Memory B cell (primary cell): ENCODE measurements around the gene LGR5.

Experiments used
- ATAC-seq: fragments of 150-1000 bp; cut with Tn5 transposase; 2 replicates; pipeline ENCODE4 v1.10.0; 2021; ENCODE audit warnings: low read depth, mild to moderate bottlenecking, moderate library complexity
- DNase-seq, 2 donors: peaks; one replicate each; pipeline ENCODE4 v3.0.0; 2022; ENCODE audit warnings: low spot score in 2 of 2
- H3K27ac Mint-ChIP-seq: one replicate; pipeline ENCODE4 v1.8.0; 2022; ENCODE audit warnings: mild to moderate bottlenecking, moderate library complexity, mixed read lengths
- H3K27me3 Mint-ChIP-seq: one replicate; pipeline ENCODE4 v1.8.0; 2022; ENCODE audit warnings: mixed read lengths
- H3K36me3 Mint-ChIP-seq: one replicate; pipeline ENCODE4 v1.8.0; 2022; ENCODE audit warnings: mild to moderate bottlenecking, mixed read lengths
- H3K4me1 Mint-ChIP-seq: one replicate; pipeline ENCODE4 v1.8.0; 2022; ENCODE audit warnings: mixed read lengths
- H3K4me3 Mint-ChIP-seq: one replicate; pipeline ENCODE4 v1.8.0; 2022; ENCODE audit warnings: mild to moderate bottlenecking, moderate library complexity, mixed read lengths
- H3K9me3 Mint-ChIP-seq: one replicate; pipeline ENCODE4 v1.8.0; 2022; ENCODE audit warnings: mixed read lengths

LGR5 gene

DNA sequence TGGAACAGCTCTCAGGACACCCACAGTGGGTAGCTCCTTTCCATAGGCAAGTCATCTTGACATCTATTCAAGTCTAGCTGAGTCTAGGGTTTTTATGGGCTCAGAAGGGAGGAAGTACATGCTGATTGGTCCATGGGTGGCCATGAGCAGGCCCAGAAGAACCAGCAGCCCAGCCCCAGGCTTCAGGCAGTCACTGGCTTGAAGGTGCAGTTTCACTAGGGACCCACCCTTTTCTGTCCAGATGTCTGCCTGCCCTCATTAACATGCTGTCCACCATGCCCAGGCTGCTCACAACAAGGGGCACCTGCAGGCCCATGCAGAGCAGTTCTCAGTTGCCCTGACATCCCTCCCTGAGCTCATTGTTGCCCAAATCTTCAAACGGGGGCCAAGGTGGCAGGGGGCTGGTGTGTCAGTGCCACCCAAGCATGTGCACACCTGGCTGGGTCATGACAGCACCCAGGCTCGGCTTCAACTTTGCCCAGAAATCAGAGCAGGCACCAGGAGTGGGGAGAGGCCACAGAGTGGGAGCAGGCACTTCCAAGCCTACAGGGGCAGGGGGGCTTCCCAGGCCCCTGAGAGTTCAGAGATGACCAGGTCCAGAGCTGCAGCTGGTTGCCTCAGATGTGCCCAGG lies 18.7 kb upstream of the LGR5 start:
- Mint-ChIP-seq H3K36me3 (no peaks in the 10 kb centered on the region), H3K4me3 (no peak overlapping the region), H3K9me3 (no peaks in the 10 kb centered on the region), H3K27me3 (peaks cover 13% of the 10 kb centered on the region), H3K4me1 (no peaks in the 10 kb centered on the region), H3K27ac (no peak overlapping the region)
- no peak for DNase-seq
- no peak for ATAC-seq

DNA sequence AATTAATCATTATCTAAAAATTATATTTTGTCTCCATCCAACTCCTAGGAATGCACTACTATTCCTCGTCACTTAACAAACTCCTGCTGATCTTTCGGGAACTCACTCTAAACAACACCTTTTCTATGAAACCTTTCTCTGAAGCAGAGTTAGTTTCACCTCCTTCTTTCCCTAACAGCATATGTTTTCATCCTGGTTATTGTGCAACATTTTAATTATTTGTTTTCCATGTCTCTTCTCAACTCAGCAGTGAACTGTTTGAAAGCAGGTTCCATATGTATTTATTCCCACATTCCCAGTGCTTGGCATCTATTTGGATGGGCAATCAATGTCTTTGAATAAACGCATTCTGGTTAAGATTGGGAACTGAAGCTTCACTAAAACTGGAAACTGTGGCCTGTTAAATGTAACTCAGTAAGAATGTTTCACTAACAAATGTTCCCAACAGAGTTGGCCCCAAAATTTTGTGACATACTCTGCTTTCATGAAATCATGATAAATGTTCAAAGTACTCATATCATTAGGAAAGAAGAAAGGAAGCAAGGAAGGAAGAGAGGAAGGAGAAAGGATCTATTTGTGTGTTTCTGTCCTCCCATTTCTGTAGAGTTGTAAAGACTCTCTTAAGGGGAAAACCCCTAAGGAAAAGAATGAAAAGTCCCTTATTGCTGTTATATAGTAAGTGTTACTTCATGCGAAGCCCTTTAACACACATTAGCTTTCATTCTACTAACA lies 13.9 kb upstream of the LGR5 start:
- no peak overlapping the region for H3K4me3 Mint-ChIP-seq
- no peaks in the 10 kb centered on the region for H3K9me3 Mint-ChIP-seq
- no peak for ATAC-seq
- H3K36me3 Mint-ChIP-seq, result no peaks in the 10 kb centered on the region
- DNase-seq, result no peak
- no peak overlapping the region for H3K27ac Mint-ChIP-seq
- H3K4me1 Mint-ChIP-seq, result no peaks in the 10 kb centered on the region
- peaks cover 12% of the 10 kb centered on the region for H3K27me3 Mint-ChIP-seq

DNA sequence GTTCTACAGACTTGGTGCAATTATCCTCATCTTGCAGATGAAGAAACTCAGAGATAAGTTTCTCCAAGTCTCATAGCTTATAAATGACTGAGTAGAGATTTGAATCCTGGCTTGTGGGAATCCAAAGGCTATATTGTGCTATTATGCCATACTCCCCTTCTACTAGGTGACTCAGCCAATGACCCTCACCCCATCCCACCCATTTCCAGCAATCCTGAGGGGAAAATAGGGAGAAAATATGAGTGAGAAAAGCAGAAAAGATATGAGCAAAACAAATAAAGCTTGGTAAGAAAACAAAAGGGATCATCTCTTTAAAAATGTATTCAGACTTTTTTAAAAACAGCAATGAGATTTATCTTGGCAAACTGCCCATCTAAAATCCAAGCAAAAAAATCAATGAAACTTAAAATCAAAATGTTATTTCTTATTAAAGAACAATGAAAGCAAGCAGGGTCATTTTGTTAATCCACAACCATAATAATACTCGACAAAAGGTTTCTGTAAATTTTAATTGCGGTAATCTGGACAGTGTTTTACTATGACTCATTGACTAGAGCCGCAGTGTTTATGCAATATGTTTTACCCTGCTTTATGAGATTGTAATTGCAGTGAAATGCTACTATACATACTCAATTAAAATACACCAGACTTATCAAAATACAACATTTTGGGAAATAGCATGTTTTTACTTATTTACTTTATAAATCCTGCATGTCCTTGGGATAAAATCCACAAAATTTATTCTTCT lies 13.1 kb upstream of the LGR5 start:
- Mint-ChIP-seq H3K27me3 (peaks cover 12% of the 10 kb centered on the region), H3K27ac (no peak overlapping the region), H3K36me3 (no peaks in the 10 kb centered on the region), H3K4me1 (no peaks in the 10 kb centered on the region), H3K9me3 (no peaks in the 10 kb centered on the region), H3K4me3 (no peak overlapping the region)
- ATAC-seq (no peak), DNase-seq (no peak)

DNA sequence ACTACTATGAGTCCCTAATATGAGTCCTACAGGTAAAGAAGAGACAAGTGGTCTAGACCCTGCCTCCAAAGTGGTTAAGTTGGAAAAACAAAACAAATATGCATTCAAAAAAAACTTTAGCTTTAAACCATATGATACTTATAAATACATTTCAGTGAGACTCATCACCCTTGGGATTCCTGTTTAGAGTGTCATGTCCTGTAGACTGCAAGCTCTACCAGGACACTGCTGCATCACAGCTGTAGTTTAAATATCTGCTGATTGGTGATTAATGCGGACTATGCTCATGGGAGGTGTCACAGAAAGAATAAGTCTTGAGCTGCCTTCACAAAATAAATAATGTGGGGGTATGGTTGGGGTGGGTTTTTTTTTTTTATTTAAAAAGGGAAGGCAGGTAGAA lies 8.8 kb upstream of the LGR5 start:
- no peaks in the 10 kb centered on the region for H3K4me1 Mint-ChIP-seq
- peaks cover 6% of the 10 kb centered on the region for H3K9me3 Mint-ChIP-seq
- no peaks in the 10 kb centered on the region for H3K36me3 Mint-ChIP-seq
- H3K27me3 Mint-ChIP-seq, result peaks cover 6% of the 10 kb centered on the region
- no peak overlapping the region for H3K4me3 Mint-ChIP-seq
- ATAC-seq (no peak), DNase-seq (no peak)
- no peak overlapping the region for H3K27ac Mint-ChIP-seq

DNA sequence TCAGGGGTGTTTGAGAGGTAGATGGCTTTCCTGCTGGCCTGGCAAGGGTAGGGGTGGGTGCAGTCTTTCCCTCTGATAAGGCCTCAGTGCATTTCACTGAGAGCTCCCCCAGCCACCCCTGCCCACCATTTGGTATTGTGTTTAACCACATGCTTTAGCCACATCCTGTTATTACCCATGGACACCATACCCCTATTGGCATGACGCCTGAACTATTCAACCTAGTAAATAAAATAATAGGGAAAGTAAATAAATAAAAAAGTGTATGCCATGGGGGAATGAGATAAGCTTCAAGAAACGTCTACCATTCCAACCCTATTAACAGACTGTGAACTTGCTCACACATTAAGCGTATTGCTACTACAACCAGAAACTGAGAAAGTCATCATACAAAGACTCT lies 7.6 kb upstream of the LGR5 start:
- ATAC-seq (no peak), DNase-seq (no peak)
- Mint-ChIP-seq H3K9me3 (peaks cover 10% of the 10 kb centered on the region), H3K27me3 (peaks cover 5% of the 10 kb centered on the region), H3K27ac (no peak overlapping the region), H3K4me1 (no peaks in the 10 kb centered on the region), H3K36me3 (peaks cover 2% of the 10 kb centered on the region), H3K4me3 (no peak overlapping the region)

DNA sequence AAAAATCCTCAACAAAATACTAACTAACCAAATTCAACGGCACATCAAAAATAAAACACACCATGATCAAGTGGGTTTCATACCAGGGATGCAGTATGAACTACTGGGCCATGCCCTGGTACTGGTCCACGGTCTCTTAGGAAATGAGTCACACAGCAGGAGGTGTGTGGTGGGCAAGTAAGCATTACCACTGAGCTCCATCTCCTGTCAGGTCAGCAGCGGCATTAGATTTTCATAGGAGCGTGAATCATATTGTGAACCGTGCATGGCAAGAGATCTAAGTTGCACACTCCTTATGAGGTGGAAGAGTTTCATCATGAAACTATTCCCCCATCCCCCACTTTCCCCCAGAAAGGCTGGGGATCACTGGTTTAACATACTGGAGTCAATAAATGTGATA lies 6.7 kb upstream of the LGR5 start:
- Mint-ChIP-seq H3K9me3 (peaks cover 14% of the 10 kb centered on the region), H3K27me3 (peaks cover 10% of the 10 kb centered on the region), H3K4me1 (no peaks in the 10 kb centered on the region), H3K4me3 (no peak overlapping the region), H3K27ac (no peak overlapping the region), H3K36me3 (peaks cover 2% of the 10 kb centered on the region)
- DNase-seq (no peak), ATAC-seq (no peak)

DNA sequence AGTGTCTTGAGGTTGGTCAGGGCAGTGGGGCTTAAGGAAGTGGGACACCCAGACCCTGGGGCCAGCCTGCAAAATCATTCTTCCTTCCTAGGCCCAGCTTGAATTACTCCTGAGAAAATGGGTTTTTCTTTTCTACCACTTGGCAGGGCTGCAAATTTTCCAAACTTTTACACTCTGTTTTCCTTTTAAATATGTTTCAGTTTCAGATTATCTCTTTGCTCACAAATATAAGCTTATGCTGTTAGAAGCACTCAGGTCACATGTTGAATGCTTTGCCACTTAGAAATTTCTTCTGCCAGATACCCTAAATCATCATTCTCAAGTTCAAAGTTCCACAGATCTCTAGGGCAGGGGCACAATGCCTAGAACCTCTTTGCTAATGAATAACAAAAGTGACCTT lies 2.9 kb upstream of the LGR5 start:
- Mint-ChIP-seq H3K4me3 (no peak overlapping the region), H3K36me3 (peaks cover 2% of the 10 kb centered on the region), H3K4me1 (peaks cover 10% of the 10 kb centered on the region), H3K27ac (no peak overlapping the region), H3K27me3 (peaks cover 28% of the 10 kb centered on the region), H3K9me3 (peaks cover 14% of the 10 kb centered on the region)
- ATAC-seq, result no peak
- DNase-seq, result no peak

DNA sequence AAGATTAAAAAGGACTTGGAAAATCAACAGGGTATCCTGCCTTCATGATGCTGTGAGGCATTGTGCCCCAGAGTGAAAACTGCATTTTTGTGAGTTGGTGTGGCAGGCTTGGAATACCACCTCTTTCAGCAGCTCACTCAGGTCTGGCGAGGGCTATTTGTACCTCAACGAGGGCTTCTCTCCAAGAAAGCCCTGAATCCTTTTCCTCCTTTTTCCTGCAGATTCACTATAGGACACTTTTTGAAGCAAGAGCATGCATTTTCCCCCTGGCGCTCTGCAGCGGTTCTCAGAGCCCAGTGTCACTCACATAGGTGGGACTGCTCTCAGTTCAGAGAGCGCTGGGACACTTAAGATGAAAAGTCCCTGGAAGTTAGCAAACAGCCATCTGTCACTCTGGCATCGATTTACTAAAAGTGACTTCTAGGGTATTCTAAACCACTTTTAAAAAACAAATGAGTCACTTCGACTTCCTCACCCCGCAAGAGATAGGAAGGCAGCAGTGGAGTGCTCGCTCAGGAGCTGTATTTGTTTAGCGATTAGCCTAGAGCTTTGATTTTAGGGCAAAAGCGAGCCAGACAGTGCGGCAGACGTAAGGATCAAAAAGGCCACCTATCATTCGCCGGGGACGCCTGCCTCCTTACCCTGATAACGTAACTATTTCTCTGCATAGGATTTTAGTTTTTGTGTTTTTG lies 782 bp upstream of the LGR5 start:
- peaks cover 10% of the 10 kb centered on the region for H3K4me1 Mint-ChIP-seq
- peaks cover 13% of the 10 kb centered on the region for H3K9me3 Mint-ChIP-seq
- peaks cover 2% of the 10 kb centered on the region for H3K36me3 Mint-ChIP-seq
- DNase-seq (no peak), ATAC-seq (no peak)
- peak overlapping the region; percentile 65 for H3K4me3 Mint-ChIP-seq
- H3K27ac Mint-ChIP-seq, result no peak overlapping the region
- H3K27me3 Mint-ChIP-seq, result peaks cover 28% of the 10 kb centered on the region

DNA sequence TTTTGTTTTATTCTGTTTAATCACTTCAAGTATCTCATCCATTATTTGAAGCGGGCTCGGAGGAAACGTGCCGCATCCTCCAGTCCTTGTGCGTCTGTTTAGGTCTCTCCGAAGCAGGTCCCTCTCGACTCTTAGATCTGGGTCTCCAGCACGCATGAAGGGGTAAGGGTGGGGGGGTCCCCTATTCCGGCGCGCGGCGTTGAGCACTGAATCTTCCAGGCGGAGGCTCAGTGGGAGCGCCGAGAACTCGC lies 311 bp upstream of the LGR5 start:
- H3K4me1 Mint-ChIP-seq, result peaks cover 10% of the 10 kb centered on the region
- peaks cover 2% of the 10 kb centered on the region for H3K36me3 Mint-ChIP-seq
- no peak for DNase-seq
- peaks cover 28% of the 10 kb centered on the region for H3K27me3 Mint-ChIP-seq
- peaks cover 9% of the 10 kb centered on the region for H3K9me3 Mint-ChIP-seq
- ATAC-seq, result no peak
- H3K27ac Mint-ChIP-seq, result no peak overlapping the region
- peak overlapping the region; percentile 65 for H3K4me3 Mint-ChIP-seq

DNA sequence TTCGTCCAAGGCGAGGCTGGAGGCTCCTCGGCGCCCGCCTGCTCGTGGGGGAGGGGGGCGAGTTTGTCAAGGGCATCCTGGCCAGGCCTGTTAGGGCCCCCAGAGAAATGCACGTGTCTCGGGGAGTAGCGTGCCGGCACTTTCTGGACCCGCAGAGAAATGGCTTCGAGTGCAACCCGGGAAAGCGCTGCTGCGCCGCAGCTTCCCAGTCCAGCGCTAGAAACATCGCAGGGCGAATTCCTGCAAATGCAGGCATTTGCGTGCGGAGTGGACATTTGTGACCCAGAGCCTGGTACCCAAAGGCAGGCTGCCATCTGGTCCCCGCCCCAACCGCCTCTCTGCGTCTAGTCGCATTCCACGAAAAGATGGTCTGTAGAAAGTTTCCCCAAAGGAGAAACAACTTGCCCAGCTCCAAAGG lies 756 bp downstream of the LGR5 start:
- peak; percentile 6 for ATAC-seq
- DNase-seq, result peak in 1 of 2 donors; percentile 12
- Mint-ChIP-seq H3K27ac (no peak overlapping the region), H3K9me3 (peaks cover 9% of the 10 kb centered on the region), H3K27me3 (peaks cover 28% of the 10 kb centered on the region), H3K36me3 (peaks cover 2% of the 10 kb centered on the region), H3K4me3 (peak overlapping the region; percentile 67), H3K4me1 (peaks cover 10% of the 10 kb centered on the region)

DNA sequence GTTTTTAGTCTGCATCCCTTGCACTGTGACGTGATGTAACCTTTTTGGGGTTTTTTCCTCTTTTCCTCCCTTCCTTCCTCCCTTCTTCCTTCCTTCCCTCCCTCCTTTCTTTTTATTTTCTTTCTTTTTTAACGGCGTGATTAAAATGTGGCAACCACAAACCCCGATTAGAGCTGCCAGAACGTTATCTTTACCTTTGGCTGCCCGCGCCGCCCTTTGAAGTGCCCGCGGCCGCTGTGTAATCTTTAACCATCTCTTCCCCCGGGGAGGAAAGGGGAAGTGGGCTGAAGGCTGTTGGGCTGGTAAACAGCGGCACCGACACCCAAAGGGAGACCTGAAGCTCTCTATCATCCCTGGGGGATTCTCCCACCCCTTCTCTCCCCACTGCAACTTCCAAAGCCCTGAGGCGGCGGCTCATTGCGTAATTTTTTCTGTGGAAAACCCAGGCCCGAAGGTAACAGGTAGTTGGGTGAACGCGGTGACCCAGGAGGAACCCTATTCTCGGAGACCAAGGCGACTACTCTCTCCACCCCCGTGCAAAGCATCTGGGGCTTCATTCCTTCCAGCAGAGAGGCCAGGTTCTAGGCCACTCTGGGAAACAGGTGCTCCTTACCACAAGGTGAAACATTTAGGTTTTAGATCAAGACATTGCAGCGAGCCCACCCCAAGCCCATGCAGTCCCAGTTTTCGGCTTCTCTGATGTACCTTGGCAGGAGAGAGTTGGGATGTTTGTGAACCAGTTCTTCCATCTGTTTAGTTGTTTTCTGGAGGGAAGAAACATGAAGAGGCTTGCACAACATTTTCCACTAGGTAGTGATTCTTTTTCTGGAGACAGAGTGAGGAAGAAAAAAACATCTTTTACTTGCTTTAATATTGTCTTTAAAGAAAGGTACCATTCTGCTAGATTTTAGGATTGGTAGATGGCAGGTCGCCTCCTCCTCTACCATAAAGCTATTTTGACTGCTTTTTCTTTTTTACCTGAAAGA lies 1.5 kb downstream of the LGR5 start:
- Mint-ChIP-seq H3K27ac (no peak overlapping the region), H3K4me1 (peaks cover 10% of the 10 kb centered on the region), H3K4me3 (peak overlapping the region; percentile 67), H3K9me3 (peaks cover 7% of the 10 kb centered on the region), H3K36me3 (peaks cover 2% of the 10 kb centered on the region), H3K27me3 (peaks cover 28% of the 10 kb centered on the region)
- DNase-seq (no peak), ATAC-seq (peak; percentile 44)

DNA sequence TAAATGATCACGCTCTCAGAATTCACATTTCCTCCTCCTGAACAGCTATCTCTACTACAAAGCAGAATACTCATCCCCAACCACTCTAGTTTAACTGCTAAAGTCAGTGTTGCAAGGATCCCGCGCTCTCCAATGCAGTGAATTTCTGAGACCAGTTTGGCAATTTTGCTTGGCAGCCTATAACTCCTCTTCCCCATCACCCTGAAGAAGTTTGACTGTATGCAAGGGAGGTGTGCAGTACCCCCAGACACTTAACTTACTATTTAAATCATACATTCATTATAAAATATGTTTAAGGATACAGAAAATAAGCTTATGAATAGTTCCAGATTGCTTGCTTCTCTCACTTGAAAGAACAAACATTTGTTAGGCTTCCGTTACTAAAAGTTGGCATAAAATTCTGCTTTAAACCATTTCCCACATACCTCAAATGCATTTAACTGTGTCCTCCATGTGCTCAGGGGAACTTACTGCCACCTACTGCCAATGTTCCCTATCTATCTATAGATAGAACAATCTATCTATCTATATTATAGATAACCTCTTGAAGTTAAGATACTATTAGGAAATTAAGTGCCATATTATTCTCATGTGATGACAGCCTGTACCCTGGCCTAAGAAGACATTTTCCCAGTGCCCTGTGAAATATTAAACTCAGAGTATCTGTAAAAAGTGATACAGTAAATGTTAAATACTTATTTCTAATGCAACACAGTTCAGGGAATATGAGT lies 2.4 kb downstream of the LGR5 start:
- DNase-seq, result no peak

DNA sequence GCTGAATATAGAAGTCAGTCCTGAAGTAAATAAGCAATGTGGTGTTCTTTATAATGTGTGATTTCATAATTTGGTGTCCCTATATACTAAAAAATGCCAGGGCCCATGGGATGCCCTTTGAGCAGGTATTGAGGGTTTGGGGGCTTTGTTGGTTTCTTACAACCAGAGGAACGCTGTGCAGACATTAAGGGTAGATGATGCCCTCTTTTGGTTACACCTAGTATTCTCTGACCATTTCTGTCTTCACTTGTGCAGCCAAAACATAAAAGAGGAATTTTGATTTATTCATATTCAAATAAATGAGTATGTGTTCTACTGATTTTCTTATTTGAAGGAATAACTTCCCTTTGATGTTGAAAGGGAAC lies 3.0 kb downstream of the LGR5 start:
- DNase-seq, result no peak
- Mint-ChIP-seq H3K4me3 (no peak overlapping the region), H3K27ac (no peak overlapping the region), H3K27me3 (peaks cover 22% of the 10 kb centered on the region), H3K9me3 (no peaks in the 10 kb centered on the region), H3K36me3 (no peaks in the 10 kb centered on the region), H3K4me1 (peaks cover 10% of the 10 kb centered on the region)
- ATAC-seq, result no peak

More for the DNA sequence above, 2.4 kb downstream of the LGR5 start:
- H3K4me1 Mint-ChIP-seq, result peaks cover 10% of the 10 kb centered on the region
- peak overlapping the region; percentile 24 for H3K4me3 Mint-ChIP-seq
- H3K36me3 Mint-ChIP-seq, result no peaks in the 10 kb centered on the region
- peaks cover 27% of the 10 kb centered on the region for H3K27me3 Mint-ChIP-seq
- no peak for ATAC-seq
- no peak overlapping the region for H3K27ac Mint-ChIP-seq
- peaks cover 3% of the 10 kb centered on the region for H3K9me3 Mint-ChIP-seq
